ENCODE results near the gene AFF2. TPM values are rescaled to one million over a fixed set of nuclear protein-coding genes. Genes with fewer than 3 reads are reported as not detected.
"Not testable (repeated sequence)": the region's sequence is repeated elsewhere in the genome, so short reads cannot be mapped to it uniquely, and the experiment has no call there.

The AFF2 gene
- total and polyA plus RNA-seq, 3 donors from 2014 or later, result 4.7 to 28.1 (median 21.3) TPM

DNA sequence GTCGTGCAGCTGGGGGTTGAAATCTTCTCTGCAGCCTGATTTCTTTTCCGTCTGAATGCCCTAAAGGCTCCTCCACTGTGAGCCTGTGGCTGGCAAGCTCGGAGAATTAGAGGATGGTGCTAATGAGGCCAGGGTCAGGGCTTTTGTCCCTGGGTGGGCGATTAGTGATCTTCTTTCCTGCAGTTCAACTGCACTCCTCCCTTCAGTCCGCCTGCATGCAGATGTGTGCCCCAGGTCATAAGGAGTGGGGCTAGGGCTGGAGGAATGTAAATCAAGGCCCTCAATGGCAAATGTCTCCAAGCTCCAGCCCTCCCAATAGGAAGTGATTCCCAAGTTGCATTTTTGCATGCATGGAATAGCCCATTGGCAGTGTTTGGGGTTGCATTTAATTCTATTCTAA is 405.0 kb downstream of the AFF2 start:
- Histone ChIP-seq H3K9me3 (no peaks in the 10 kb centered on the region), H3K27ac (no peak overlapping the region)
- 60 to 67% methylated on average over 1 to 5 of the region's 5 CpGs for WGBS, 2 donors

GRCh38 chrX:148906628-148907027 is 406.2 kb downstream of the AFF2 start:
- H3K27ac ChIP-seq; H3K4me3 ChIP-seq; DNase-seq; H3K36me3 ChIP-seq (ENCODE audit: low read depth, missing control alignments); H3K4me1 ChIP-seq; intact Hi-C loops (cut with DNase I; ENCODE audit: low total_unique reads); H3K27me3 ChIP-seq; H3K9me3 ChIP-seq: not testable (repeated sequence)
- 97 to 100% methylated on average over 6 to 7 of the region's 11 CpGs for WGBS, 2 donors

More for the DNA sequence above, 405.0 kb downstream of the AFF2 start:
- no peaks in the 10 kb centered on the region for H3K4me1 ChIP-seq
- intact Hi-C loops (cut with DNase I; ENCODE audit: low total_unique reads), result no loop called here
- no peaks in the 10 kb centered on the region for H3K36me3 ChIP-seq (ENCODE audit: low read depth, missing control alignments)
- no peak for DNase-seq
- no peak overlapping the region for H3K4me3 ChIP-seq
- H3K27me3 ChIP-seq, result no peaks in the 10 kb centered on the region
- no peak for TF ChIP-seq POLR2A (IDR thresholded peaks at IDR 0.05)
- TF ChIP-seq, protein P1, sequence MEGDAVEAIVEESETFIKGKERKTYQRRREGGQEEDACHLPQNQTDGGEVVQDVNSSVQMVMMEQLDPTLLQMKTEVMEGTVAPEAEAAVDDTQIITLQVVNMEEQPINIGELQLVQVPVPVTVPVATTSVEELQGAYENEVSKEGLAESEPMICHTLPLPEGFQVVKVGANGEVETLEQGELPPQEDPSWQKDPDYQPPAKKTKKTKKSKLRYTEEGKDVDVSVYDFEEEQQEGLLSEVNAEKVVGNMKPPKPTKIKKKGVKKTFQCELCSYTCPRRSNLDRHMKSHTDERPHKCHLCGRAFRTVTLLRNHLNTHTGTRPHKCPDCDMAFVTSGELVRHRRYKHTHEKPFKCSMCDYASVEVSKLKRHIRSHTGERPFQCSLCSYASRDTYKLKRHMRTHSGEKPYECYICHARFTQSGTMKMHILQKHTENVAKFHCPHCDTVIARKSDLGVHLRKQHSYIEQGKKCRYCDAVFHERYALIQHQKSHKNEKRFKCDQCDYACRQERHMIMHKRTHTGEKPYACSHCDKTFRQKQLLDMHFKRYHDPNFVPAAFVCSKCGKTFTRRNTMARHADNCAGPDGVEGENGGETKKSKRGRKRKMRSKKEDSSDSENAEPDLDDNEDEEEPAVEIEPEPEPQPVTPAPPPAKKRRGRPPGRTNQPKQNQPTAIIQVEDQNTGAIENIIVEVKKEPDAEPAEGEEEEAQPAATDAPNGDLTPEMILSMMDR (IDR thresholded peaks at IDR 0.05), result no peak

GRCh38 chrX:148909758-148910157 is 409.3 kb downstream of the AFF2 start:
- no peaks in the 10 kb centered on the region for H3K9me3 ChIP-seq
- intact Hi-C loops (cut with DNase I; ENCODE audit: low total_unique reads), result no loop called here
- H3K4me3 ChIP-seq, result no peak overlapping the region
- H3K4me1 ChIP-seq, result no peaks in the 10 kb centered on the region
- no peak overlapping the region for H3K27ac ChIP-seq
- no peaks in the 10 kb centered on the region for H3K27me3 ChIP-seq
- no peak for DNase-seq
- no peaks in the 10 kb centered on the region for H3K36me3 ChIP-seq (ENCODE audit: low read depth, missing control alignments)
- no peak for TF ChIP-seq POLR2A (IDR thresholded peaks at IDR 0.05)
- TF ChIP-seq, protein P1 (IDR thresholded peaks at IDR 0.05), result no peak

DNA sequence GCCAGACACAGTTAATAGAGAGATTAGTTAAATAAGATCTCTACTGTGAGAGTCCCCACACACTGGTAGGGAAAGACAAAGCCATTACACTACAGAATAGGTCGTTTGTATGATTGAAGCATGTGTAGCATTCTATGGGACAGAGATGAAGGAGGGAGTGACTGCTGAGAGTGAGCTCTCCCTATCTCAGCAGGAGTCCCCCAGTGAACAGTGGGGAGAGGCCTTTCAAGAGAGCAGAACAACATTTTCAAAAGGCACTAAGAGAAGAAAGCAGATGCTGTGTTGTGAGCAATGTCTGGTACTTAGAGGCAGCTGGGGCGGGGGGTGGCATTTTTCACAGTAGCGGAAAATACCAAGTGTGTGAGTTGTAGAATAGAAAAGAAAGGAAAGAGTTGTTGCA is 413.6 kb downstream of the AFF2 start:
- Histone ChIP-seq H3K4me3 (no peak overlapping the region), H3K4me1 (no peaks in the 10 kb centered on the region), H3K9me3 (no peaks in the 10 kb centered on the region), H3K27me3 (no peaks in the 10 kb centered on the region), H3K27ac (no peak overlapping the region), H3K36me3 (ENCODE audit: low read depth, missing control alignments) (no peaks in the 10 kb centered on the region)
- WGBS, 2 donors, result 78 to 81% methylated on average over 3 of the region's 3 CpGs
- intact Hi-C loops (cut with DNase I; ENCODE audit: low total_unique reads), result no loop called here
- DNase-seq, result no peak
- no peak for TF ChIP-seq POLR2A (IDR thresholded peaks at IDR 0.05)
- TF ChIP-seq, protein P1 (IDR thresholded peaks at IDR 0.05), result no peak

- no peak for TF ChIP-seq POLR2A (IDR thresholded peaks at IDR 0.05)
- Histone ChIP-seq H3K27me3 (no peaks in the 10 kb centered on the region), H3K9me3 (no peaks in the 10 kb centered on the region), H3K36me3 (ENCODE audit: low read depth, missing control alignments) (no peaks in the 10 kb centered on the region), H3K4me1 (no peaks in the 10 kb centered on the region), H3K4me3 (no peak overlapping the region), H3K27ac (no peak overlapping the region)
- DNase-seq, result no peak
- 92% methylated on average over 3 of the region's 3 CpGs for WGBS, 2 donors
- intact Hi-C loops (cut with DNase I; ENCODE audit: low total_unique reads), result no loop called here
Observed at GRCh38 chrX:148914783-148915182, 414.4 kb downstream of the AFF2 start.

DNA sequence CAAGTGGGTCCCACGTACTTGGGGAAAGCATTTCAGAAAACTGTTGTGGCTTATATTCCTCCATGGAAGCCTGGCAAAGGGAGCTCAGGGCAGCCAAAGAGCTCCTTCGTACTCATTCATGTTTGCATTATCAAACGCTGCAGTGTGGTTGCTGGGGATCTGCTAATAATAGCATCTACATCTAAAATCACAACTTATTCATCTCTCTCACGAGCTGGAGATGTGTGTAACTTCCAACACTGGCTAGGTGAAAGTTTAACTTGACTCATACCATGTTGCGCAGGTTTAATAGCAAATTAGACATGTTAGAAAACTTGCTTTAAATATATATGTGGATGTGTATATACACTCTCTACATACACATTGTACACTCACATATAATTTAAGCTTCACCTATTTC is 415.1 kb downstream of the AFF2 start:
- H3K4me3 ChIP-seq, result no peak overlapping the region
- H3K27ac ChIP-seq, result no peak overlapping the region
- DNase-seq, result no peak
- WGBS, 2 donors, result 77 to 88% methylated on average over 5 of the region's 5 CpGs
- TF ChIP-seq, protein P1 (IDR thresholded peaks at IDR 0.05), result no peak
- TF ChIP-seq POLR2A (IDR thresholded peaks at IDR 0.05), result no peak
- intact Hi-C loops (cut with DNase I; ENCODE audit: low total_unique reads), result no loop called here
- H3K4me1 ChIP-seq, result no peaks in the 10 kb centered on the region
- H3K36me3 ChIP-seq (ENCODE audit: low read depth, missing control alignments), result no peaks in the 10 kb centered on the region
- H3K9me3 ChIP-seq, result no peaks in the 10 kb centered on the region
- no peaks in the 10 kb centered on the region for H3K27me3 ChIP-seq

All from testis (tissue), 3 donors.